Central memory CD8-positive, alpha-beta T cell (primary cell): ENCODE measurements around the gene YWHAB.
"Not testable (repeated sequence)": the region's sequence is repeated elsewhere in the genome, so short reads cannot be mapped to it uniquely, and the experiment has no call there.

Experiments used
- ATAC-seq: fragments of 150-1000 bp; cut with Tn5 transposase; replicated peaks from 2 replicates; pipeline ENCODE4 v1.10.0; 2022; ENCODE audit warnings: mild to moderate bottlenecking, moderate FRiP score, moderate number of reproducible peaks; ENCODE audit not compliant: poor library complexity, severe bottlenecking; ENCODE audit errors: extremely low read depth
- DNase-seq, 2 donors: peaks; one replicate each; pipeline ENCODE4 v3.0.0; 2021; ENCODE audit warnings: low spot score in 2 of 2
- H3K27ac Mint-ChIP-seq: one replicate; pipeline ENCODE4 v1.8.0; 2022; ENCODE audit warnings: low read depth, mild to moderate bottlenecking, moderate library complexity, mixed read lengths
- H3K27me3 Mint-ChIP-seq: one replicate; pipeline ENCODE4 v1.8.0; 2022; ENCODE audit warnings: mixed read lengths
- H3K36me3 Mint-ChIP-seq: one replicate; pipeline ENCODE4 v1.8.0; 2022; ENCODE audit warnings: mild to moderate bottlenecking, moderate library complexity, mixed read lengths; ENCODE audit not compliant: insufficient read depth
- H3K4me1 Mint-ChIP-seq: one replicate; pipeline ENCODE4 v1.8.0; 2022; ENCODE audit warnings: mixed read lengths
- H3K4me3 Mint-ChIP-seq: one replicate; pipeline ENCODE4 v1.8.0; 2022; ENCODE audit warnings: mild to moderate bottlenecking, moderate library complexity, mixed read lengths
- H3K9me3 Mint-ChIP-seq: one replicate; pipeline ENCODE4 v1.8.0; 2022; ENCODE audit warnings: mixed read lengths

Gene YWHAB

DNA sequence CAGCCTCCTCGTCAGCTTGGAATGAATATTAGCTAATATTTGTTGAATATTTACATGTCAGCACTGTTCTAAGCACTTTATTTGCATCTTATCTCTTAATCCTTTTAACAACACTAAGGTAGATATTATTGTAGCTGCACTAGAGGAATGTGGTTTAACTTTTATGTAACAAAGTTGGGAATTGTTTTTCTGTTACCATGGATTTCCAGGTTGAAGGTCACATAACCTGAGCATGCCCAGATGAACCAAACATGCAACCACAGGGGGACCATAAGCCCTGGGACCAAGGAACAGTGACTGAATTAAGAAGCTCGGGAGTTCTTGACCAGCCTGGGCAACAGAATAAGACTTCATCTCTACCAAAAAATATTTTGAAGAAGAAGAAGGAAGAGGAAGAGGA, 29.1 kb upstream of the YWHAB start:
- no peaks in the 10 kb centered on the region for H3K36me3 Mint-ChIP-seq
- no peaks in the 10 kb centered on the region for H3K9me3 Mint-ChIP-seq
- ATAC-seq (no peak), DNase-seq (no peak)
- no peaks in the 10 kb centered on the region for H3K4me1 Mint-ChIP-seq
- no peak overlapping the region for H3K4me3 Mint-ChIP-seq
- peaks cover 13% of the 10 kb centered on the region for H3K27me3 Mint-ChIP-seq
- H3K27ac Mint-ChIP-seq, result no peak overlapping the region

DNA sequence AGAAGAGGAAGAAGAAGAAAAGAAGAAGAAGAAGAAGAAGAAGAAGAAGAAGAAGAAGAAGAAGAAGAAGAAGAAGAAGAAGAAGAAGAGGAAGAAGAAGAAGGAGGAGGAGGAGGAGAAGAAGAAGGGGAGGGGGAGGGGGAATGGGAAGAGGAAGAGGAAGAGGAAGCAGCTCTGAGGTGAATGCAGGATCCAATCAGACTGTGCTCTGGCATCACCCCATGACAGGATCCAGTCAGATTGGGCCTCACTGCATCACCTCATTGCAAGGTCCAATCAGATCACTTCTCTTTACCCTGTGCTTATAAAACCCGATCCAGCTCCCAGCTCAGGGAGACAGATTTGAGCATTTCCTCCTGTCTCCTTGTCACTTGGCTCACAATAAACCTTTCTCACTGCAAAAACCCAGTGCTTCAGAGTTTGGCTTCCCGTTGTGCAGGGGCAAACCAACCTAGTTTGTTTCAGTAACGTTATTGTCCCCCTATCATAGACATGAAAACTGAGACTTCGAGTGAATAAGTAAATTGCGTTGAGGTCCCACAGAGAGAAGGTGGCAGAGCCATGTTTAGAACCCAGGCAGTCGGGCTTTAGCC, 28.6 kb upstream of the YWHAB start:
- H3K9me3 Mint-ChIP-seq, result no peaks in the 10 kb centered on the region
- no peaks in the 10 kb centered on the region for H3K4me1 Mint-ChIP-seq
- DNase-seq (no peak), ATAC-seq (no peak)
- no peaks in the 10 kb centered on the region for H3K36me3 Mint-ChIP-seq
- peaks cover 13% of the 10 kb centered on the region for H3K27me3 Mint-ChIP-seq
- no peak overlapping the region for H3K27ac Mint-ChIP-seq
- no peak overlapping the region for H3K4me3 Mint-ChIP-seq

- no peak for DNase-seq
- H3K4me3 Mint-ChIP-seq, result no peak overlapping the region
- H3K27me3 Mint-ChIP-seq, result peaks cover 4% of the 10 kb centered on the region
- H3K27ac Mint-ChIP-seq, result no peak overlapping the region
- H3K9me3 Mint-ChIP-seq, result no peaks in the 10 kb centered on the region
- ATAC-seq, result no peak
- H3K4me1 Mint-ChIP-seq, result no peaks in the 10 kb centered on the region
- no peaks in the 10 kb centered on the region for H3K36me3 Mint-ChIP-seq
Observed at GRCh38 chr20:44858606-44859360, 26.7 kb upstream of the YWHAB start.

GRCh38 chr20:44861531-44862006, 23.9 kb upstream of the YWHAB start:
- no peaks in the 10 kb centered on the region for H3K36me3 Mint-ChIP-seq
- peaks cover 16% of the 10 kb centered on the region for H3K27me3 Mint-ChIP-seq
- DNase-seq (no peak), ATAC-seq (no peak)
- no peak overlapping the region for H3K27ac Mint-ChIP-seq
- no peak overlapping the region for H3K4me3 Mint-ChIP-seq
- no peaks in the 10 kb centered on the region for H3K9me3 Mint-ChIP-seq
- H3K4me1 Mint-ChIP-seq, result no peaks in the 10 kb centered on the region

DNA sequence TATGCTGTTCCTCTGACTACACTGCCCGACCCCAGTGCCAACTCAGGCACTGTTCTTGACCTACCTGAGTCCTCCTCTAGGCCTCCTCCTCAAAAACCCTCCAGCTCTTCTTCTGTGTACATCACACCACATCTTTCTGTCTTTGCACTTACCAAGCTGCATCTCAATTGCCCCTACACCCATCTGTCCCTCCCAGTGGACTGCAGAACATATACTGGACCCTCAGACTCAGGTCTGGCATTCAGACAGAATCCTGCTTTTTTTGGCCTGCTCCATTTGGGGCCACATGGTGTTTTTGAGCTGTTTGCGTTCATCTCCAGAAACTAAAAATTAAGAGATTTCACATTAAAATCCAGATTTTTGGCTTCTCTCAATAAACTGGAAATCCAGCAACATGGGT, 23.2 kb upstream of the YWHAB start:
- Mint-ChIP-seq H3K9me3 (no peaks in the 10 kb centered on the region), H3K27ac (no peak overlapping the region), H3K27me3 (peaks cover 22% of the 10 kb centered on the region), H3K4me1 (peaks cover 5% of the 10 kb centered on the region), H3K4me3 (no peak overlapping the region), H3K36me3 (no peaks in the 10 kb centered on the region)
- DNase-seq (no peak), ATAC-seq (no peak)

- DNase-seq, H3K27ac Mint-ChIP-seq, H3K9me3 Mint-ChIP-seq, H3K4me1 Mint-ChIP-seq, H3K4me3 Mint-ChIP-seq, H3K36me3 Mint-ChIP-seq, ATAC-seq: not testable (repeated sequence)
- peaks cover 30% of the 10 kb centered on the region for H3K27me3 Mint-ChIP-seq
Observed at GRCh38 chr20:44863365-44864084, 22.0 kb upstream of the YWHAB start.

- peaks cover 31% of the 10 kb centered on the region for H3K27me3 Mint-ChIP-seq
- not testable (repeated sequence) for ATAC-seq, H3K9me3 Mint-ChIP-seq, H3K4me3 Mint-ChIP-seq, DNase-seq, H3K4me1 Mint-ChIP-seq, H3K27ac Mint-ChIP-seq, H3K36me3 Mint-ChIP-seq
Observed at GRCh38 chr20:44864493-44864892, 21.0 kb upstream of the YWHAB start.

- Mint-ChIP-seq H3K36me3 (no peaks in the 10 kb centered on the region), H3K27me3 (peaks cover 41% of the 10 kb centered on the region), H3K4me1 (peaks cover 10% of the 10 kb centered on the region), H3K27ac (peak overlapping the region; percentile 16), H3K4me3 (peak overlapping the region; percentile 48), H3K9me3 (no peaks in the 10 kb centered on the region)
- ATAC-seq (no peak), DNase-seq (no peak)
Observed at GRCh38 chr20:44866703-44867335, 18.7 kb upstream of the YWHAB start.

- Mint-ChIP-seq H3K9me3 (no peaks in the 10 kb centered on the region), H3K4me3 (no peak overlapping the region), H3K27ac (no peak overlapping the region), H3K27me3 (peaks cover 42% of the 10 kb centered on the region), H3K4me1 (peaks cover 10% of the 10 kb centered on the region), H3K36me3 (no peaks in the 10 kb centered on the region)
- ATAC-seq (no peak), DNase-seq (no peak)
Observed at GRCh38 chr20:44869471-44869870, 16.0 kb upstream of the YWHAB start.

DNA sequence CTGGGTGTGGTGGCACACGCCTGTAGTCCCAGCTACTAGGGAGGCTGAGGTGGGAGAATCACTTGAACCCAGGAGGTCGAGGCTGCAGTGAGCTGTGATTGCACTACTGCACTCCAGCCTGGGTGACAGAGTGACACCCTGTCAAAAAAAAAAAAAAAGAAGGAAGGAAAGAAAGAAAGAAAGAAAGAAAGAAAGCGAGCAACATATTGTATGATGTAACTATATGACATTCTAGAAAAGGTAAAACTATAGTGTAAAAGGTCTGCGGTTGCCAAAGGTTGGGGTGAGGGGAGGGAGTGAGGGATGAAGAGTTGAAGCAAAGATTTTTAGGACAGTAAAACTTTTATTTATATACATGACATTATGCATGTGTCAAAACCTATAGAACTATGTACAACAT, 3.1 kb upstream of the YWHAB start:
- Mint-ChIP-seq H3K36me3 (peaks cover 17% of the 10 kb centered on the region), H3K4me1 (peaks cover 29% of the 10 kb centered on the region)
- H3K4me3 Mint-ChIP-seq, H3K27ac Mint-ChIP-seq, DNase-seq, ATAC-seq, H3K9me3 Mint-ChIP-seq, H3K27me3 Mint-ChIP-seq: not testable (repeated sequence)

- H3K4me1 Mint-ChIP-seq, result peaks cover 39% of the 10 kb centered on the region
- H3K4me3 Mint-ChIP-seq, result peak overlapping the region; percentile 95
- H3K27me3 Mint-ChIP-seq, result no peaks in the 10 kb centered on the region
- H3K36me3 Mint-ChIP-seq, result peaks cover 21% of the 10 kb centered on the region
- H3K9me3 Mint-ChIP-seq, result no peaks in the 10 kb centered on the region
- no peak for DNase-seq
- no peak for ATAC-seq
- H3K27ac Mint-ChIP-seq, result no peak overlapping the region
Observed at GRCh38 chr20:44883214-44883902, 2.1 kb upstream of the YWHAB start.

DNA sequence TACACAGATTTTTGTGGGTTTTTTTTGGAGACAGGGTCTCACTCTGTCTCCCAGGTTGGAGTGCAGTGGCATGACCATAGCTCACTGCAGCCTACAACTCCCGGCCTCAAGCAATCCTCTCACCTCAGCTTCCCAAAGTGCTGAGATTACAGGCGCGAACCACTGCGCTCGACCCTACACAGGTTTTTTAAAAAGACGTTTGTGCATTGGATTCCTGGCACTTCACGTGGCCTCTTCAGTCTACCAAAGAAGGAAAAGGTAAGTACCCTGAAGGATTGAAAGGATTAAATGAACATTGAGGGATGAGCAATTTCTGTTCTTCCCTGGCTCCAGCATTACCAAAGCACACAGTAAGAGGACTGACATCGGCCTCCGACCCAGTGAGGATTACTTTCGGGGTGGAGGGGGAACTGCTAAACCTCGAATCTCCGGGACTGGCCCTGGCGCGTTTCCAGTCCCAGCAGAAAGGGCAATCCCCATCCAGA, 556 bp upstream of the YWHAB start:
- peak overlapping the region; percentile 96 for H3K27ac Mint-ChIP-seq
- ATAC-seq (peak; percentile 1), DNase-seq (no peak)
- H3K4me1 Mint-ChIP-seq, result peaks cover 54% of the 10 kb centered on the region
- no peaks in the 10 kb centered on the region for H3K27me3 Mint-ChIP-seq
- peak overlapping the region; percentile 95 for H3K4me3 Mint-ChIP-seq
- H3K9me3 Mint-ChIP-seq, result no peaks in the 10 kb centered on the region
- H3K36me3 Mint-ChIP-seq, result peaks cover 24% of the 10 kb centered on the region
